HG03025 (cell line): ENCODE measurements around the gene NOP53.
"Not testable (repeated sequence)": the region's sequence is repeated elsewhere in the genome, so short reads cannot be mapped to it uniquely, and the experiment has no call there.

Experiments
- ATAC-seq: cut with Tn5 transposase; IDR thresholded peaks from one replicate; pipeline ENCODE4 v1.9.1; 2021; ENCODE audit warnings: mild to moderate bottlenecking, moderate library complexity; ENCODE audit not compliant: unreplicated experiment, low FRiP score

Gene NOP53

GRCh38 chr19:47769534-47769933, 24.2 kb downstream of the NOP53 start:
- ATAC-seq = no peak

GRCh38 chr19:47771291-47771690, 25.9 kb downstream of the NOP53 start:
- ATAC-seq = not testable (repeated sequence)

- no peak for ATAC-seq
These were observed 31.2 kb downstream of the NOP53 start for GRCh38 chr19:47776568-47776967.

GRCh38 chr19:47777245-47778048, 32.1 kb downstream of the NOP53 start:
- ATAC-seq = not testable (repeated sequence)

GRCh38 chr19:47778049-47778953, 33.0 kb downstream of the NOP53 start, which contains the start of gene SELENOW:
Gene SELENOW (plus strand): TSS chr19:47778703. CDS start chr19:47778786, 83 bp downstream.
- no peak for ATAC-seq

- no peak for ATAC-seq
These were observed 33.6 kb downstream of the NOP53 start for GRCh38 chr19:47778954-47779351.

GRCh38 chr19:47779524-47780214, 34.3 kb downstream of the NOP53 start:
- no peak for ATAC-seq

- ATAC-seq = no peak
These were observed 34.8 kb downstream of the NOP53 start for GRCh38 chr19:47780215-47780551.

GRCh38 chr19:47781590-47782262, 36.4 kb downstream of the NOP53 start:
- no peak for ATAC-seq

GRCh38 chr19:47786566-47786965, 41.2 kb downstream of the NOP53 start:
- ATAC-seq = no peak

- ATAC-seq = not testable (repeated sequence)
These were observed 42.0 kb downstream of the NOP53 start for GRCh38 chr19:47787307-47787706.

- ATAC-seq = not testable (repeated sequence)
These were observed 44.5 kb downstream of the NOP53 start for GRCh38 chr19:47789811-47790210.

GRCh38 chr19:47790398-47790814, 45.1 kb downstream of the NOP53 start:
- ATAC-seq = no peak

- ATAC-seq = no peak
These were observed 47.3 kb downstream of the NOP53 start for GRCh38 chr19:47792616-47793015.

- no peak for ATAC-seq
These were observed 49.2 kb downstream of the NOP53 start for GRCh38 chr19:47794526-47794925.

- ATAC-seq = no peak
These were observed 51.4 kb downstream of the NOP53 start for GRCh38 chr19:47796785-47797184.

- ATAC-seq = no peak
These were observed 52.9 kb downstream of the NOP53 start for GRCh38 chr19:47797996-47798903.

- ATAC-seq = no peak
These were observed 53.5 kb downstream of the NOP53 start for GRCh38 chr19:47798904-47799266.

- ATAC-seq = no peak
These were observed 55.9 kb downstream of the NOP53 start for GRCh38 chr19:47801270-47801669.
